HUDEP-2 (cell line): ENCODE results near the gene NKD1.
A peak's percentile ranks its signal among the peaks of the same experiment; 100 is the strongest.

Experiments used
- DNase-seq, 76 experiments: peaks; one replicate each; lab custom pipeline; 2025; ENCODE audit not compliant: unreplicated experiment in 76 of 76; lab: John Stamatoyannopoulos, UW

The NKD1 gene

GRCh38 chr16:50537533-50538290 is 10.5 kb upstream of the NKD1 start:
- no peak for DNase-seq

DNA sequence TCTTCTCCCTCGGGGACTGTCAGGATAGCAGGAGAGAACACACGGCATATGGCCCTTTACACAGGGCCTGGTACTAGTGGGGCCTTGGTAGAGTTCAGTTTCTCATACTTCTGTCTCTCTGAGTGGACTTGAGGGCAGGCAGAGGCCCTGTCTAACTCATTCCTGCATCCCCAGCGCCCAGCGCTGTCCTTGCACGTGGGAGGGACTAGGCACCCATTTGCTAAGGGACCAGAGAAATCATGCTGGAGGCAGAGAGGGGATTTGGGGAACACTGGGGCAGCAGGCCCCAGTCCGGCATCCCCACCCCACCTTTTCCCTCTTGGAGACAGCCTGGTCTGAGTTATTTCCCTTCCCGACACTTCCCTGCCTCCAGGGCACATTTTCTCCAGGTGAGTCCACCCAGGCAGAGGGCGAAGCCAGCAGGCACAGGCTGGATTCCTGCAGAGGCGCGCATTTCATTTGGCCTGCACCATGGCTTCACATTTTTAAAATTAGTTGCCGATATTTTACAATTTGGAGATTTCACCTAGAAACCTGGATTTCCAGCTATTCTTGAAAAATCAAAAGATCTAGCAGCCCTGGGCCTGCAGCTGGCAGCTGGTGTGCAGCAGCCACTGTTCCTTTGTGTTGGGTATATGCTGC is 9.7 kb upstream of the NKD1 start:
- DNase-seq = no peak

- no peak for DNase-seq
Observed at GRCh38 chr16:50539053-50539695, 9.0 kb upstream of the NKD1 start.

DNA sequence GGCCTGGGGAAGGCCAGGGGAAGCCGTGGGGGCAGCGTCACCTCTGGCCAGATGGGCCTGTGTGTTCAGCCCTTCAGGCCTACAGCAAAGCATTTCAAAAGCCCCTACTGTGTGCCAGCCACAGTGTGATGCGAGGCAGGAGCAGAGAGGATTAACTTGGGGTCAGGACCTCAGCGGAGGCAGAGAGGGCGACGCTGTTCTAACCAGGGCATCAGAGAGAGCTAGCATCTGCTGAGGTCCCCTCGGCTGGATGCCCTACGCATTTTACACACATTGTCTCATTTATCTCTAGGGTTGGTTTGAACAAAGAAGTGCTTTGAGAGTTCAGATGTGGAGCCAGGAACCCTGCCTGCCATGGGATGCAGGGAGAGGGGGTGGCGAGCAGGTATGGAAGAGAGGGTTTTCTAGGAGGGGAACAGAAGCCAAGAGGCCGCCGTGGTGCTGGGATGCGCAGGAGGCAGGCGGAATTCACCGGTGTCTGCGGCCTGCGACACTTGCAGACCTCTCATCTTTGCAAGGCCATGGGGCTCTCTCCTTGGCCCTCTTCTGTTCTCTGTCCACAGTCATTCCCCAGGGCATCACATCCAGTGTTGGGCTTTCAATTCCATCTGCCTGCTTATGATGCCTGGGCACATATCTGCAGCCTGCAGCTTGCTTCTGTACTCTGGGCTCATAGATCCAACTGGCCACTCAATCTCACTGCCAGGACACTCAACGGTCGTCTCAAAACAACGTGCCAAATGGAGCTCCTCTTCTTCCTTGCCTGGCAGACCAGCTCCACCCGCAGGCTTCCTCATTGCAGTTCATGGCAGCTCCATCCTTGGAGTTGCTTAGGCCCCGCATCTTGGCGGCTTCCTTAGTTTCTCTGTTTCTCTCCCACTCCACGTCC is 8.1 kb upstream of the NKD1 start:
- DNase-seq = no peak

GRCh38 chr16:50540711-50541007 is 7.5 kb upstream of the NKD1 start:
- DNase-seq = no peak

DNA sequence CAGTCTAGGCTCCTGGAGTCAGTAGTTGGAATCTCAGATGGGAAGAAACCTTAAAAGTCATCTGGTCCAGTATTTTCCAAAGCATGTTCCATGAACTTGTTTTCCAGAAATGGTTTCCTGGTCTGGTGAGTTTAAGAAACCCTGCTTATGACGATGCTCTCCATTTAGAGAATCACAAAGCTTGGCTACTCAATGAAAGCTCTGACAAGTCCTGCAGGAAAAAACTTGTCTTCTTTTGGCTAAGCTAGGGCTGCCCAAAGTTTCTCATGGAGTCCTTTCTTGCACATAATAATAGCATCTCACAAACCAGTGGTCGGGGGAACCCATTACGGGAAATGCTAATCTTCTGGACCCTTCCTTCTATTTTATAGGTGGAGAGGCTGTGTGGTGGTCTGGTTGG is 5.5 kb upstream of the NKD1 start:
- DNase-seq = no peak

- DNase-seq = no peak
Observed at GRCh38 chr16:50546125-50546524, 2.1 kb upstream of the NKD1 start.

GRCh38 chr16:50547340-50548124 is 664 bp upstream of the NKD1 start:
- peak in 14 of 76 experiments; percentile 1 to 28 (median 9) for DNase-seq

DNA sequence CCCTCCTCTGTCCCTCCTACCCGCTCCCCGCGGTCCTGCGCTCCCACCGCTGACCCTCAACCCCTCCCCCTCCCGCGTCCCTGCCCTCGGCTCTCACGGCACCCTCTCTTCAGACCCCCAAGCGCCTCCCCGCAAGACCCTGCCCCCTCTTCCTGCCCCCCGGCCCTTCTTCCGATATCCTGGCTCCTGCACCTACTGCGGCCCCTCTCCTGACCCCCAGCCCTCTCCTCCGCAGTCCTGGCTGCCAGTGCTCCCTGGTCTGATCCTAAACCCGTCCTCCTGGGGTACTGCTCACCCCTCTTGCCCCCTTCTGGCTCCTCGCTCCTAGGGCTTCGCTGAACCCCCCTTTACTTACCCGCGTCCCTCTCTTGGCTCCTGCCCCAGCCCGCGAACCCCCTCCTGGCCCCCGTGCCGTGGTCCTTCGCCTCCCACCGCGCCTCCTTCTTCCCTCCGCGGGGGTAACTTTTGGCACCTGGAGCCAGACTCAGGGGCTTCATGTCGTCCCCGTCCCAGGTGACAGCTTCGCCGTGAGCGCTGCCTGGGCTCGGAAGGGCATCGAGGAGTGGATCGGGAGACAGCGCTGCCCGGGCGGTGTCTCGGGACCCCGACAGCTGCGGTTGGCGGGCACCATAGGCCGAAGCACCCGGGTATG is 839 bp downstream of the NKD1 start:
- no peak for DNase-seq

GRCh38 chr16:50549561-50549915 is 1.3 kb downstream of the NKD1 start:
- DNase-seq = no peak

DNA sequence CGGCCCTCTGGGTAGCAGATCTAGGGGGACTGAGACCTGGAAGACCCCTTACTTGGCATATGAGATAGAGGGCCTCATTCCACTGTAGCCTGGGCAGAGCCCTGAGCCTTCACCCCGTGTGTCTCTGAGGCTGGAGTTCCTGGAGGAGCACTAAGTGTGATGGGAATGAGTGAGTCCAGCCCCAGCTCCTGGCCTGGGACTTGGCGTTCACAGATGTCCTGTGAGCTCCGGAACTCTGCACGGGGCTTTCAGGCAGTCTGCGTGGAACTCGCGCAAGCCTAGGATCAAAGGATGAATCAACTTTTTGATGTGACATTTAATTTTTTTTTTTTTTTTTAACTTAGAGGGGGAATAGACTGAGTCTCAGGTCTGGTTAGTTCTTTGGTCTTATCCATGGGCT is 1.8 kb downstream of the NKD1 start:
- DNase-seq = no peak

DNA sequence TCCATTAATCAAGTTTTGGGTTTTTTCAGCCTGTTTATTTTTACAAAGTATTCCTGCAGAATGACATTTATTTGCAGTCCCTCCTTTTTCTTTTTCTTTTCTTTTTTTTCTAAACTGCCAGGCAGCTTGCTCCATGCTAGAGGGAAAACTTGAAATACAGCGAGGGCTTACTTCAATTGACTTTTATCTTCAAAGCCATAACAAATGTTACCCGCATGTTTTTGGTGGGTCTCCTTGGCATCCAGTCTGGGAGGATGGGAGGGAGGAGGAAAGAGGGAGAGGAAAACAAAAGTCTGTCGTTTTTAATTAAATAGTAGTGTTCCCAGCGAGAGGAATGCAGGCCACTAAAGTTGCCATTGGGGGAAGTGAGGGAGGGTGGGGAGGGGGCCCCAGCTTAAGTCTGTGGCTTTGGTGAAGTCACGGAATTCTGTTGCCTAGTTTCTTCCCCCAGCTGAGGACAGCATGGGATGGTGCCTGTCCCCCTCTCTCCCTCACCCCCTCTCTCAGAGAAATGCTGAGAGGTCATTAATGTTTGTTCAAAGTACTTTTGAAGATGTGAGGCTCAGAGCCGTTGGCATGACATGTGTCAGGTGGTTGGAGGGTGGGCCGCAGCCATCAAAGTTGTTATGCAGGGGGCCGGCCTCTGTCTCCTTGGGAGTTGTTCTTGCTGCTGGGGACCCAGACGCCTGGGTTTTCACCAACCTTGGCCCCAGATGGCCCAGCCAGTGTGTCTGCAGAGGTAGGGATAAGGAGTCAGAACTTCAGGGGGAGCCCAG is 2.9 kb downstream of the NKD1 start:
- DNase-seq = no peak

DNA sequence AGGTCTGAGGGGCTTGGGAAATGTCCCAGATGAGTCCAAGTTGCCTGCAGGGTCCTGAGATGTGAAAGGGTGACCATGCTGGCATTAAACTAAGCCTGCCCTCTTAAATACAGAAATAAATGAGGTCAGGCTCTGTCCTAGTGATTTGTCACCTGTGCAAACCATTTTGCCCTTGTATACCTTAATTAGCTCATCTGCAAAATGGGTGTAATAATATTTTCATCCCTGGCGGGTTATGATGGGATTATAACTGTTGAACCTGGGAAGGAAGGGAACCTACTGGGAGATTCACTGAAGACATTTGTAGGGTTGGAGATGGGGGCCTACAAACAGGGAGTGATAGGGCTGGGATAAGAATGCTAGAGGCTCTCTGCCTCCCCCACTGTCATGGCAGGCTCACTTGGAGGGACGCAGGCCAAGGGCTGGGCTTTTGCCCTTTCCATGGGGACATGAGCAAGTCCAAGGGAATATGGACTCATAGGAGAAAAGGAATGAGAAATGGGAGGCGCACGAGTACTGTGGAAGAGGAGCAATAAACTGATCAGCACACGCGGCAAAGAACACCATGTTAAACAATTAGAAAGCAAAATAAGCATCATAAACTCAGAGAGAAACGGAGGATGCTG is 4.4 kb downstream of the NKD1 start:
- no peak for DNase-seq

DNA sequence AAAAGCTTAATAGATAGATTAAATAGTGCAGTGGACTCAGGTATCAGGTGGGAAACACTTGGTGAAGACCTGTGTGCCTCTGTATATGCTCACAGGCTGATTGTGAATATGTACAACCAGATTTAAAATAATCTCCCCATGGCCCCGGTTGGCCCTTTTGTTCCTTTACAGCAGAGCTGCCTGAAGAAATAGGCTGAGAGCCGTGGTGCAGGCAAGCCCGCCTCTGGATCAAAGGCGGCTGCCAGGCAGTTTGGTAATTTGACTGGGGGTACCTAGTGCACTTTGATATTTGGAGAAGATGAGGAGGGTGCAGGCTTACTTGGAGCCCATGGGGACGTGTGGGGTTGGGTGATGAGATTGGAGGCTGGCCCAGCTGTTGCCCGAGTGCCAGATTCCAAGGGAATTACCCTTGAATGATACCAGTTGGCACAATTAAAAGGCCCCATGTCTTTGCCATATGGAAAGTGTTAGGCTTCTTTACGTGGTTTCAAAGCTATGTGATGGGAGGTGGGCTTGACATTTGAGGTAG is 5.0 kb downstream of the NKD1 start:
- DNase-seq = no peak

DNA sequence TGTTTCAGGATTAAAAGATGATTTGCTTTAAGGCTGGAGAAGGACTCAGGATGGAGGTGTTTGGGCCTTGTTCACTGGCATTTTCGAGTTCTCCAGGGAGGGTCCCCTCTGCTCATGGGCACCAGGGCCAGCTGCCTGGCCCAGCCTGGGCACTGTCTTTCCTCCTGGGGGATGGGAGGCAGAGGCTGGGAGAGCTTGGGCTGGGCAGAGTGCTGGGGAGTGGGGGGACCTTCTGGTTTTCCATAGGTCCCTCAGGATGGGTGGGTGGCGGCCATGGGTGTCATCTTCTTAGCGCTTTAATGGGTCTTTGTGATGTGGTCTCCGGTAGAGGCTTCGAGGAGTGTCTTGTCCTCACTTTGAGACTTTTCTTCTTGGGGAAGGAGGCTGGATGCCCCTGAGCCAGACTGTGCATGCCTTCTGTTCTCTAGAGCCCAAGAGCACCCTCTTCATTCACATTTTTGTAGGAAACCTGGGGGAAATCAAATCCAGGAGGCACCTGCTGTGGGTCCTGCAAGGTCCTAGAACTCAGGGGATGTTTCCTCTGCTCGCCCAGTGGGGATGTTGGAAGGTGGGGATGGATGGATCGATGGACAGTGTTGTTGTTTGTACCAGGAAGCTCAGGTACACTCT is 5.7 kb downstream of the NKD1 start:
- DNase-seq = no peak

DNA sequence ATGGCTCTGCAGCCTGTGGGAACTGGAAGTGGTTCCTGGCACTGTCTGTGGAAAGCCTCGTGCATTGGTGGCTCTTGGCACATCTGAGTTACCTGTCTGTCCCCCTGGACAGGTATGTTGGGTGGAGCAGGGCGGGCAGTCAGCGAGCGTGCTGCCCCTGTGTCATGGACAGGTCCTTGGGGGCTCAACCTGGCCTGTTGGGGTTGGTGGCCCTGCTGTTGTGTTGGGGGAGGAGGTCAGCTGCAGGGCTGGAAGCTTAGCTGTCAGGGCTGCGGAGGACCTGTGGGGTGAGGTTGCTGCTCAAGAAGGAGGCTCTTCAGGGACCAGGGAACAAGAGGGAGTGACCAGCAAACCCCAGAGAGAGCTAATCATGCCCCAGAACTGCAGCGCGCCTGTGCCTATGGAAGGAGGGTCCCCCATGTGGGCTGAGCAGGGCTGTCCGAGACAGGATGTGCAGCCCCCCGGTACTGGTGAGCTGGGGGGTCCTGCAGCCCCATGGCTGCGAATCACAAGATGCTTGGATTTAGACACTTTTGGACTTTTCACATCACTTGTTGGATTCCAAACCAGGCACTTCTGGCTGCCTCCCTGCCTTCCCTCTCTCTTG is 7.2 kb downstream of the NKD1 start:
- DNase-seq = no peak

GRCh38 chr16:50555952-50556673 is 7.9 kb downstream of the NKD1 start:
- no peak for DNase-seq
